GM19035 (cell line): ENCODE data around the gene BIRC2.
"Not testable (repeated sequence)": the region's sequence is repeated elsewhere in the genome, so short reads cannot be mapped to it uniquely, and the experiment has no call there.

Experiments used
- ATAC-seq: cut with Tn5 transposase; IDR thresholded peaks from one replicate; pipeline ENCODE4 v1.9.1; 2021; ENCODE audit not compliant: unreplicated experiment

BIRC2 gene

DNA sequence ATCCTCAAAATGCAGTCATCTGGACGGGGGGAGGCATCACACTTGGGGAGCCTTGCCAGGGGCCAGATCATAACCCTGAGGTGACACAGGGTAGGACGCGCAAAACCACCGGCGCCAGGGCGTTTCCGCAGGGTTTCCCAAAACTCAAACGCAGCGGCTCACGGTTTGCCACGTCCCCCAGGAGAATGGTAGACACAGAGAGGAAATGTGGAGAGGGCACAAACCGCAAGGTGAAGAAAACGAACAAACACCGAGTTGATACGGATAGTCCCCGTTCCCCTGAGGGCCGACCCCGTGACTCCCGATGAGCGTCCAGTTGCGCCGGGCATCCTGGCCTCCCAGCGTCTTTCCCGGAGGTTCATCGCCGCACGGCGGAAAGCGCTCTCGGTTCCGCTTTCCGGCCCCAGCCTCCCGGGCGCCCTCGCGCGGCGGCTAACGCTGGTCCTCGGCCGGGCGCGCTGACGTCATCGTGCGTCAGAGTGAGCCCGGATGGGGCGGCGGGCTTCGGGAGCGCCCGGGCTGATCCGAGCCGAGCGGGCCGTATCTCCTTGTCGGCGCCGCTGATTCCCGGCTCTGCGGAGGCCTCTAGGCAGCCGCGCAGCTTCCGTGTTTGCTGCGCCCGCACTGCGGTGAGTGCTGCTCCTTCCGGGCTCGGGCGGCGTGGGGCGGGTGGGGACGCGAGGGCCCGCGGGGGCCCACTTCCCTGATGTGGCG, at the start of gene BIRC2:
BIRC2 (plus strand) TSS at position 467 of the 714 bp plus-strand sequence. CDS start 2,641 bp downstream, outside the sequence.
- ATAC-seq, result peak; percentile 88

GRCh38 chr11:102300837-102301236, 46.2 kb upstream of the BIRC2 start:
- ATAC-seq, result not testable (repeated sequence)

DNA sequence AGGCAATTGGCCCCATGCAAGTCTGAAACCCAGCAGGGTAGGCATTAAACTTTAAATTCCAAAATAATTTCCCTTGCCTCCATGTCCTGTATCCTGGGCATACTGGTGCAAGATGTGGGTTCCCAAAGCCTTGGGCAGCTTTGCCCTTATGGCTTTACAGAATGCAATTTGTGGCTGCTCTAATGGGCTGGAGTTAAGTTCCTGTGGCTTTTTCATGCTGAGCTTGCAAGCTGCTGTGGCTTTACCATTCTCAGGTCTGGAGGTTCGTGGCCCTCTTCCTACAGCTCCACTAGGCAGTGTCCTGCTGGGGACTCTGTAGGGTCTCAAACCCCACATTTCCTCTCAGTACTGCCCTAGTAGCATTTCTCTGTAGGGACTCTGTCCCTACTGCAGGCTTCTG, 44.8 kb upstream of the BIRC2 start:
- ATAC-seq, result no peak

DNA sequence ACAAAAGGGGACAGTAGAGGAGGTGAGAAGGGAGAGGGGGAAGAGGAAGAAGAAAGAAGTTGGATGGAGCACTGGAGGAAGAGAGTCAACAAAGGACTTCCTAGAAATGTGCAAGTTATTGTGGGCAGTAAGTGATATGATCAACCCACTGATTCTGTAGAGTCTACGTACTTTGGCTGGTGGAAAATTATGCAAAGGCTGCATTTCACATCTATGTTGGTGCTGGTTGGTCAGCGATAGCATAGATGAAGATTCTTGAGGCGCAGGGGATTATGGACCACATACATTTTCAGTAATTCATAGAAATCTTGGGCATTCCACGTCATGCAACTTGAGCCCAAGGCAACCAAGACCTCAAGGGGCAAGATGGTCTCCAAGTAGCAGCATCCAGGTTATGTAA, 42.3 kb upstream of the BIRC2 start:
- ATAC-seq, result no peak

DNA sequence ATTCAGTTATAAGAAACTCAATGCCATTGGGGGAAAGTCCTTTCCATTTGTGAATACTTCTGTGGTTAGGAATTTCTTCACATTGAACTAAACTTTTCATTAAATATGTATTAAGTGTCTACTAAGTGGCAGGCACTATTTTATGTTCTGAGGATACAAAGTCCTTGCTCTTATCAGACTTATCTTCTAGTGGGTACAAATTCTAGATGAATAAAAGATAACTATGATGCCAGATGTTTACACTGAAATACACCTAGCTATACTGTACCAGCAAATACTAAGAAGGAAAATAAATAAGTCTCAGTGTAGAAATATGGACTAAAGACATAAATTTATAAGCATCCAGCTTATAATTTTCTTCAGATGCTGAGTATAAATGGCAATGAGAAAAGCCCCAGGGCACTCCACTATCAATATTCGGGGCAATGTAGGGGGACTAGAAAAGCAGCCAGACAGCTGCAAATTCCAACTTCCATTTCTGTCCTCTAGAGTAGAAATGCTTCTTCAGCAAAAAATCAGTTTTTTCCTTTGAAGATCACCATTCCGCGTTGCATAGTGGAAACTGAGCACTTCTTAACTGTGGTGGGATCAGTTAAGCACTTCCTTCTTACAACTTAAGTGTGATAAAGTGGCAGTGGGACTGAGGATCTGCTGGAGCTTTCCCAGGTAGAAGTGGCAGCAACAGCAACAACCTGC, 41.5 kb upstream of the BIRC2 start:
- ATAC-seq, result no peak

- ATAC-seq, result no peak
These were observed 40.9 kb upstream of the BIRC2 start for GRCh38 chr11:102306048-102306597.

- no peak for ATAC-seq
These were observed 39.9 kb upstream of the BIRC2 start for GRCh38 chr11:102306817-102307726.

DNA sequence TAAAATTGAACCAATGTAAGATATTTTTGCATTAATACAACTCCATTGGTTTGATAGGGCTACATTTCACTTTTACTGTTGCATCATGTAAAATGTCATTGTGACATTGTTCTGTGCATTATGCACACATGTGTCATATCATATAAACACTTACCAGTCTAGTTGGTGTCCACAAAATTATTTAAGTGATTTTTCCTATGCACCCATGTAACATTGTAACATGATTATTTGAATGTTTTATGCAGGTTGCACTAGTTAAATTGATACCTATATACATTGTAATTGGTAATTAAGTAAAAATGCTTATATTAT, 39.3 kb upstream of the BIRC2 start:
- ATAC-seq, result no peak

- no peak for ATAC-seq
These were observed 37.1 kb upstream of the BIRC2 start for GRCh38 chr11:102309621-102310541.

GRCh38 chr11:102312667-102313066, 34.3 kb upstream of the BIRC2 start:
- ATAC-seq, result no peak

GRCh38 chr11:102313238-102313940, 33.6 kb upstream of the BIRC2 start:
- no peak for ATAC-seq

DNA sequence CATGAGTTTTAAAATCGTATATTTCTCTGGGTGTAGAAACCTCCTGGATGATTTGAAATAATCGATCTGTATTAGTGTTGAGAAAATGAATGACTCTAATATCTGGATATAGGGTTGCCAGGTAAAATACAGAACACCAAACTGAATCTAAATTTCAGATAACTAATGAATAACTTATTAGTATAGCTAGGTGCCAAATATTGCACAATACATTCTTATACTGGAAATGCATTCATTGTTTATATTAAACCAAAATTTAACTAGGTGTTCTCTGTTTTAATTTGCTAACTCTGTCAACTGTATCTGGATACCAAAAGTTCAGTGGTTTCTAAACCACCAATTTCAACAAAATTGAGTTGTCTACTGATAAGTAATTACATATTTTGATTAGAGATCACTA, 32.2 kb upstream of the BIRC2 start:
- ATAC-seq, result no peak

DNA sequence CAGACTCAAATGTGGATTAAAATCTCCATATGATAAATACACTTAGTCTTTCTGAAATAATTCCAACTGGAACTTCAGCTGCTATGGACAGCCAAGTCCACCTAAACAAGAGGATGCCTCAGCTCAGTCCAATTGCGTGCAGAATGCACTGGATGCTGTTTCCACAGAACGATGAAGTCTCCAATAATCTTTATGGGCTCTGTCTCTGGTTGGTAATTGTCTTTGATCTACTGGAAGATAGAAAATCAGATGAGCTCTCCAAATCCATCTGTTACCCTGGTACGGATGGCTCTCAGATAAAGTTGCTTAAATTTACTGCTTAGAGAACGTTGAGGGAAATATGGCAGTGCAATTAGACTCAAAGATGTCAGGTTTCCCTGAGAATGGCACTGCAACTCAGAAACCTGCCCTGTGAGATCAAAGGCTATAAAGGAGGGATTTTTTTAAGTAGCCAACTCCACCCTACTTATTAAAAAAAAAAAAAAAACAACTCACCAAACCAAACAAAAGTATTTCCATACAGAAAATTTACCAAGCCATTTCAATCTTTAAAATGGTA, 30.6 kb upstream of the BIRC2 start:
- no peak for ATAC-seq

- ATAC-seq, result peak; percentile 86
These were observed 29.8 kb upstream of the BIRC2 start, which contains the start of gene BIRC3 for GRCh38 chr11:102317099-102317767. Gene BIRC3, plus strand, starts transcription at chr11:102317484. Its CDS starts 7,026 bp downstream, at chr11:102324510.

DNA sequence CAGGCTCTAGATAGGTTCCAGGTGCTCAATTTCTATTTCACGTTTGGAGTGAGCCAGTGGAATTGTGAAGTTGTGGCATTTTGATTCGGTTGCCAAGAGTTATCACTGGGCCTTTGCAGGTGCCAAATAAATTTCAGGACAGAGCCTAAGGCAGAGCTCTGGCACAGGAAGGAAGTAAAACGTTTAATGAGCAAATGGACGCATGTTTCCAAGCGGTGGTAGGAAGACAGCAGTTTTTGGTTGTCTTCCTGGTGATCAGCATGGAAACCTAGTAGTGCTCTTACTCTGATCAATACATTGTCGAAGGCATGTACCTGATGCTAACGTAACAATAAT, 29.3 kb upstream of the BIRC2 start:
- no peak for ATAC-seq

DNA sequence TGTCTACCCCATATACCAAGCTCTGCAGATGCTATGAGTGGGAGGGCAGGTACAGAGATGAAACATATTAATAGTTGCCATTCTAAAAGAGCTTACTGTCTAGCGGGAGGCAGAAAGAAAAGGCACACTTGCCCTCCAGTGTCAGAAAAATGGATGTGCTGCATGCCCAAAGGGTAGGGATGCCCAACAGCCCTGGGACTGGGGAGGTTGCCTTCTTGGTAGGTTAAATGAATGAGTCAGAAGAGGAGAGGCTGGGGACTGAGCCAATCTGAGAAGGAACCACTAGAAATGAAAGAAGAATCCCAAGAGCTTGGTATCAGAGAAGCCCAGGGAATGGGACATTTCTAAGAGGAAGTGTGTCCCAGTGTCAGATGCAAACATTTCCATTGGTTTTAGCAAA, 28.5 kb upstream of the BIRC2 start:
- ATAC-seq, result no peak

- ATAC-seq, result no peak
These were observed 27.5 kb upstream of the BIRC2 start for GRCh38 chr11:102319544-102319943.

DNA sequence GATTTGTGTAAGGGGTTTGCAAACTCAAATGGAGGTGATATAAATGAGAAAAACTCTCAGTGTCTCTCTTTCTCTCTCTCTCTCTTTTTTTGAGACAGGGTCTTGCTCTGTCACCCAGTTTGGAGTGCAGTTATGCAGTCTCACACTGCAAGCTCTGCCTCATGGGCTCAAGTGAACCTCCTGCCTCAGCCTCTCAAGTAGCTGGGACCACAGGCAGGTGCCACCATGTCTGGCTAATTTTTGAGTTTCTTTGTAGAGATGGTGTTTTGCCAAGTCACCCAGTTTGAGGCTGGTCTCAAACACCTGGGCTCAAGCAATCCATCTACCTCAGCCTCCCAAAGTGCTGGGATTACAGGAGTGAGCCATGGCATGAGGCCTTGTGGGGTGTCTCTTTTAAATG, 26.8 kb upstream of the BIRC2 start:
- no peak for ATAC-seq

GRCh38 chr11:102320679-102321078, 26.3 kb upstream of the BIRC2 start:
- no peak for ATAC-seq
